Liver (tissue), 9 donors: Measurements from ENCODE around the gene RYR2. TPM values are rescaled to one million over a fixed set of nuclear protein-coding genes. Genes with fewer than 3 reads are reported as not detected.

Experiments used
- DNase-seq: peaks from one replicate; pipeline ENCODE4 v3.0.0-alpha.2; 2017; ENCODE audit warnings: low spot score
- H3K27ac ChIP-seq, 2 donors: one replicate each; pipeline ENCODE4 v1.7.0; 2013; ENCODE audit warnings: inconsistent platforms in 2 of 2, low read length in 2 of 2, control low read depth in 1 of 2, low read depth in 1 of 2, mild to moderate bottlenecking in 1 of 2
- H3K27me3 ChIP-seq, 4 donors: one replicate each; pipeline versions ENCODE4 v1.6.1 to v1.7.0; 2013; ENCODE audit warnings: low read length in 3 of 4, inconsistent platforms in 1 of 4, mild to moderate bottlenecking in 1 of 4, moderate library complexity in 1 of 4; ENCODE audit not compliant: control insufficient read depth in 4 of 4, insufficient read depth in 4 of 4
- H3K36me3 ChIP-seq, 4 donors: one replicate each; pipeline versions ENCODE4 v1.6.1 to v1.7.0; 2013; ENCODE audit warnings: low read length in 3 of 4, mild to moderate bottlenecking in 3 of 4, low read depth in 1 of 4, moderate library complexity in 1 of 4; ENCODE audit not compliant: control insufficient read depth in 4 of 4, insufficient read depth in 3 of 4
- H3K4me1 ChIP-seq, 4 donors: one replicate each; pipeline versions ENCODE4 v1.6.1 to v1.7.0; 2013; ENCODE audit warnings: low read length in 3 of 4, mild to moderate bottlenecking in 3 of 4, moderate library complexity in 1 of 4; ENCODE audit not compliant: control insufficient read depth in 4 of 4, insufficient read depth in 4 of 4
- H3K4me3 ChIP-seq, 3 donors: one replicate each; pipeline versions ENCODE4 v1.6.1 to v1.7.0; 2013; ENCODE audit warnings: low read length in 3 of 3, control low read depth in 1 of 3, low read depth in 1 of 3, mild to moderate bottlenecking in 1 of 3
- H3K9ac ChIP-seq, 2 donors: one replicate each; pipeline ENCODE4 v1.7.0; 2013; ENCODE audit warnings: low read length in 2 of 2, mild to moderate bottlenecking in 2 of 2, moderate library complexity in 2 of 2, control low read depth in 1 of 2, low read depth in 1 of 2
- H3K9me3 ChIP-seq, 4 donors: one replicate each; pipeline versions ENCODE4 v1.6.1 to v1.7.0; 2013; ENCODE audit warnings: low read length in 3 of 4; ENCODE audit not compliant: control insufficient read depth in 4 of 4
- ATF3 ChIP-seq: IDR thresholded peaks from 2 replicates; pipeline ENCODE4 v1.6.1; 2016; ENCODE audit warnings: antibody characterized with exemption
- CTCF ChIP-seq: fragments of 150-350 bp; IDR thresholded peaks from 2 replicates; pipeline ENCODE4 v1.5.1; 2017; ENCODE audit warnings: improper control_type of control experiment, low read depth, low read length; ENCODE audit not compliant: missing input control
- EGR1 ChIP-seq, 2 donors: IDR thresholded peaks; 2 replicates each; pipeline ENCODE4 v1.6.1; 2016 to 2018; ENCODE audit warnings: antibody characterized with exemption in 2 of 2, low read depth in 2 of 2
- FOXA1 ChIP-seq: IDR thresholded peaks from 2 replicates; pipeline ENCODE4 v1.6.1; 2016; ENCODE audit warnings: antibody characterized with exemption
- FOXA2 ChIP-seq: IDR thresholded peaks from 2 replicates; pipeline ENCODE4 v1.6.1; 2016; ENCODE audit warnings: antibody characterized with exemption
- GABPA ChIP-seq, 2 donors: IDR thresholded peaks in 1 of 2; conservative IDR thresholded peaks in 1 of 2; 2 replicates each; pipeline ENCODE4 v1.6.1; 2016; ENCODE audit warnings: antibody characterized with exemption in 2 of 2, mild to moderate bottlenecking in 1 of 2, moderate library complexity in 1 of 2
- HNF4A ChIP-seq, 2 donors: conservative IDR thresholded peaks; 2 replicates each; pipeline ENCODE4 v1.6.1; 2016; ENCODE audit warnings: antibody characterized with exemption in 2 of 2, mild to moderate bottlenecking in 2 of 2
- HNF4G ChIP-seq: IDR thresholded peaks from 2 replicates; pipeline ENCODE4 v1.6.1; 2016; ENCODE audit warnings: antibody characterized with exemption
- JUND ChIP-seq, 2 donors: IDR thresholded peaks; 2 replicates each; pipeline ENCODE4 v1.6.1; 2016; ENCODE audit warnings: antibody characterized with exemption in 2 of 2
- MAX ChIP-seq: IDR thresholded peaks from 2 replicates; pipeline ENCODE4 v1.6.1; 2016; ENCODE audit warnings: antibody characterized with exemption
- NR2F2 ChIP-seq: IDR thresholded peaks from 2 replicates; pipeline ENCODE4 v1.6.1; 2016; ENCODE audit warnings: antibody characterized with exemption
- RAD21 ChIP-seq, 2 donors: IDR thresholded peaks; 2 replicates each; pipeline ENCODE4 v1.6.1; 2016; ENCODE audit warnings: antibody characterized with exemption in 2 of 2, mild to moderate bottlenecking in 2 of 2
- REST ChIP-seq: IDR thresholded peaks from 2 replicates; pipeline ENCODE4 v1.6.1; 2016; ENCODE audit warnings: antibody characterized with exemption, mild to moderate bottlenecking
- RXRA ChIP-seq, 2 donors: IDR thresholded peaks; 2 replicates each; pipeline ENCODE4 v1.6.1; 2017 to 2018; ENCODE audit warnings: antibody characterized with exemption in 2 of 2, mild to moderate bottlenecking in 1 of 2
- SP1 ChIP-seq: IDR thresholded peaks from 2 replicates; pipeline ENCODE4 v1.6.1; 2018; ENCODE audit warnings: antibody characterized with exemption, mild to moderate bottlenecking
- TAF1 ChIP-seq: conservative IDR thresholded peaks from 2 replicates; pipeline ENCODE4 v1.6.1; 2016; ENCODE audit warnings: antibody characterized with exemption, mild to moderate bottlenecking
- YY1 ChIP-seq: IDR thresholded peaks from 2 replicates; pipeline ENCODE4 v1.6.1; 2016; ENCODE audit warnings: antibody characterized with exemption, mild to moderate bottlenecking
- ZBTB33 ChIP-seq: IDR thresholded peaks from 2 replicates; pipeline ENCODE4 v1.6.1; 2016; ENCODE audit warnings: antibody characterized with exemption
- WGBS: extraction: QIAGEN DNeasy Blood & Tissue Kit; methylation state at CpG from one replicate; pipeline ENCODE4 v1.1.7; 2013; 5-methylcytosine and 5-hydroxymethylcytosine counted together
- polyA plus RNA-seq, 2 donors: library from polyadenylated mRNA; stranded (reverse) in 1 of 2; unstranded in 1 of 2; fragments of 200-250 nt in 1 of 2; fragments of >200 nt in 1 of 2; fragmentation: Nextera tagmentation in 1 of 2; extraction: Ambion mirVana in 1 of 2; gene quantifications; one replicate each; pipeline versions ENCODE4 v1.2.1 to v1.2.3, GENCODE V29; 2013 to 2015
- total RNA-seq, 2 donors: library from RNA; depleted of rRNA; stranded (reverse); fragments of >200 nt; gene quantifications; one replicate each; pipeline ENCODE4 v1.2.3, GENCODE V29; 2014
- donor health status: healthy.
- donor health status: healthy.
- donor health status: healthy.
- donor health status: healthy.
- donor health status: healthy.

RYR2 gene
- total and polyA plus RNA-seq, 4 donors = 0.06 to 0.75 (median 0.31) TPM

GRCh38 chr1:237440346-237440745, 398.4 kb downstream of the RYR2 start (continued):
- TF ChIP-seq CTCF (no peak), JUND (IDR thresholded peaks at IDR 0.05) (no peak), RXRA (IDR thresholded peaks at IDR 0.05) (no peak)

GRCh38 chr1:237444120-237444790, 402.3 kb downstream of the RYR2 start:
- no peaks in the 10 kb centered on the region for H3K4me1 ChIP-seq
- H3K27me3 ChIP-seq = peaks cover 0 to 2% (median 0%) of the 10 kb centered on the region in 4 donors
- 69% methylated on average over 3 of the region's 3 CpGs for WGBS
- no peak for DNase-seq
- H3K9ac ChIP-seq = no peak overlapping the region
- H3K27ac ChIP-seq = no peak overlapping the region
- H3K9me3 ChIP-seq = no peaks in the 10 kb centered on the region
- no peak overlapping the region for H3K4me3 ChIP-seq
- no peak for TF ChIP-seq GABPA (IDR thresholded peaks at IDR 0.05 in 1 of 2, conservative IDR thresholded peaks at IDR 0.05 in 1 of 2)
- TF ChIP-seq HNF4G = no peak
- TF ChIP-seq FOXA2 = no peak
- TF ChIP-seq CTCF = no peak
- no peak for TF ChIP-seq TAF1
- no peak for TF ChIP-seq YY1
- no peak for TF ChIP-seq REST
- no peak for TF ChIP-seq NR2F2
- TF ChIP-seq ATF3 = no peak
- TF ChIP-seq HNF4A (conservative IDR thresholded peaks at IDR 0.05) = no peak
- no peak for TF ChIP-seq RXRA (IDR thresholded peaks at IDR 0.05)
- no peak for TF ChIP-seq ZBTB33
- TF ChIP-seq SP1 = no peak
- TF ChIP-seq MAX = no peak
- TF ChIP-seq EGR1 (IDR thresholded peaks at IDR 0.05; ENCODE audit: low read depth in 2 of 2) = no peak
- no peak for TF ChIP-seq FOXA1
- no peak for TF ChIP-seq JUND (IDR thresholded peaks at IDR 0.05)
- TF ChIP-seq RAD21 (IDR thresholded peaks at IDR 0.05) = no peak
- H3K36me3 ChIP-seq = no peaks in the 10 kb centered on the region
